ENCODE results near the gene TXNRD2. TPM values are rescaled to one million over a fixed set of nuclear protein-coding genes. Genes with fewer than 3 reads are reported as not detected.
A peak's percentile ranks its signal among the peaks of the same experiment; 100 is the strongest.
"Not testable (repeated sequence)": the region's sequence is repeated elsewhere in the genome, so short reads cannot be mapped to it uniquely, and the experiment has no call there.

TXNRD2 gene
- total RNA-seq, 6 experiments from 2014 or later, result 35.9 to 47.8 (median 44.3) TPM

DNA sequence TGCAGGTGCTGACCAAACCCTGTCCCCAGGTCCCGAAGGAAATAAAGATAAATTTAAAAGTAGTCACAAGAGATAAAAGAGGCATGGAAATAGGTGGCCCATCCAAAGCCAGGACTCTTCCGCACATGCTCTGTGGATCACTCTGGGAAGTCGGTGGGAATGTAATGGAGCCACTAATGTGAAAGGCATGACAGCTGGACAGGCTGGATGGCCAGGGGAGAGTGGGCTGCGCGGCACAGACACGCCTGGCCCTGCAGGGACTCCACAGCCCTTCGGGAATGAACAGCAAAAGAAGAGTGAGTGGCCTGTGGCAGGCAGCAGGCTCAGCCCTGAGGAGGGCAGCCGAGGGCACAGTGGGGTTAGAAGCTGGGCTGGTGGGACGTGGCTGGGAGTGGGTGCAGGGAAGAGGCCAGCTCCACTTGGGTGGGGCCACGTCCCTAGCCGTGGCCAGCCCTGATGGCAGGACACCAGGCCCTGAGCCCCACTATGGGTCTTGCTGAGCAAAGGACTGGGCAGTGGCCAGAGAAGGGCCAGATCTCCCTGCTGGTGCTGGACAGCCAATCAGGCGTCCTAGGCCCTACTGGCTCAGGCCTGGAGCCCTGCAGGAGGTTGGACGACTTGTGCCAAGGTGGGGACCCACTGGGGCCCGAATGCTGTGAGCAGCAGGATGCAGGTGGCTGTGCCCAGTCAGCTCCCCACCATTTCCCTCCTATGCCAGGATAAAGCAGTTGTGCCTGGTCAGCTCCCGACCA lies 55.6 kb downstream of the TXNRD2 start:
- Histone ChIP-seq H3K4me1 (no peaks in the 10 kb centered on the region), H3K27me3 (no peaks in the 10 kb centered on the region), H3K9me3 (no peaks in the 10 kb centered on the region), H3K27ac (no peak overlapping the region), H3K4me3 (no peak overlapping the region), H3K36me3 (no peaks in the 10 kb centered on the region)
- intact Hi-C loops (cut with DNase I), result no loop called here
- no peak for TF ChIP-seq POLR2A (IDR thresholded peaks at IDR 0.05)
- TF ChIP-seq, protein P1, sequence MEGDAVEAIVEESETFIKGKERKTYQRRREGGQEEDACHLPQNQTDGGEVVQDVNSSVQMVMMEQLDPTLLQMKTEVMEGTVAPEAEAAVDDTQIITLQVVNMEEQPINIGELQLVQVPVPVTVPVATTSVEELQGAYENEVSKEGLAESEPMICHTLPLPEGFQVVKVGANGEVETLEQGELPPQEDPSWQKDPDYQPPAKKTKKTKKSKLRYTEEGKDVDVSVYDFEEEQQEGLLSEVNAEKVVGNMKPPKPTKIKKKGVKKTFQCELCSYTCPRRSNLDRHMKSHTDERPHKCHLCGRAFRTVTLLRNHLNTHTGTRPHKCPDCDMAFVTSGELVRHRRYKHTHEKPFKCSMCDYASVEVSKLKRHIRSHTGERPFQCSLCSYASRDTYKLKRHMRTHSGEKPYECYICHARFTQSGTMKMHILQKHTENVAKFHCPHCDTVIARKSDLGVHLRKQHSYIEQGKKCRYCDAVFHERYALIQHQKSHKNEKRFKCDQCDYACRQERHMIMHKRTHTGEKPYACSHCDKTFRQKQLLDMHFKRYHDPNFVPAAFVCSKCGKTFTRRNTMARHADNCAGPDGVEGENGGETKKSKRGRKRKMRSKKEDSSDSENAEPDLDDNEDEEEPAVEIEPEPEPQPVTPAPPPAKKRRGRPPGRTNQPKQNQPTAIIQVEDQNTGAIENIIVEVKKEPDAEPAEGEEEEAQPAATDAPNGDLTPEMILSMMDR (IDR thresholded peaks at IDR 0.05), result no peak
- DNase-seq (peak in 2 of 3 donors; percentile 20 to 48), ATAC-seq (no peak)
- WGBS (ENCODE audit: insufficient coverage, low coverage, low lambda C conversion rate, missing lambda C conversion rate), result 80% methylated on average over 2 of the region's 15 CpGs

DNA sequence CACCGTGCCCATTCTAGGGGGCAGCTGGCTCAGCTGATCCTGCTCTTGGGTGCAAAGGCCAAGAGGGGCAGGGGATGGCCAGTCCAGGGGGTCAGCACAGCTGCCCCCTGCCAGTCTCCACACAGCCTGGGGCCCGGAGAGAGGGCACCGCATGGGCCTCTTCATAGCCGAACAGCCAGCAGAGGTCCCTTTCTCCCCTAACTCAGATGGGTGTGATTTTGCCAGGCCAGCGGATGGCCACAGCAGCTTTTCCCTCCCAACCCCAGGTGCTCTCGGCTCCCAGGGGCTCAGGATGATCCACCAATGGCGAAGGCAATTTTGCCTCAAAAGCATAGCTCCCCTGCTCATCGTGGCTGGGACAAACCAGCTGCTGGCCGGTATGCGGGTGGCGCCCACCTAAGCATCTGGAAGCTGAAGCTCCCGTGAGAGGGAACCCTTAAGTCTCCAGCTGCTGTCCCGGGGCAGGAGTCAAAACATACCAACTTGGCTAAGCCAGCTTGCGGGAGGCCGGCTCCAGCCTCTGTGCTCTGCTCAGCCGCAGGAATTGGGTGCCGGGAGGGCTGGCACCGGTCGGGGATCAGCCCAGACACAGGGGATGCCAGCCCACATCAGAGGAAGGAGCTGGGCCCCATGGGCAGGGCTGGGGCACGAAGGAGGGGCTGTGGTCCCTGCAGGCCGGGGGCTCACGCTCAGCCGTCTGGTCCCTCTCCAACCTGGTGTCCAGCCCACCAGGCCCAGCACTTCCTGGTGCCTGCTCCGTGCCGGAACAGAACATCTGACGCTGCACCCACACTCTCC lies 56.5 kb downstream of the TXNRD2 start:
- intact Hi-C loops (cut with DNase I), result no loop called here
- no peaks in the 10 kb centered on the region for H3K27me3 ChIP-seq
- no peaks in the 10 kb centered on the region for H3K9me3 ChIP-seq
- H3K36me3 ChIP-seq, result no peaks in the 10 kb centered on the region
- TF ChIP-seq, protein P1 (IDR thresholded peaks at IDR 0.05), result no peak
- no peak for TF ChIP-seq POLR2A (IDR thresholded peaks at IDR 0.05)
- no peaks in the 10 kb centered on the region for H3K4me1 ChIP-seq
- ATAC-seq (no peak), DNase-seq (peak in 2 of 3 donors; percentile 17 to 44)
- WGBS (ENCODE audit: insufficient coverage, low coverage, low lambda C conversion rate, missing lambda C conversion rate), result 84% methylated on average over 5 of the region's 26 CpGs
- no peak overlapping the region for H3K4me3 ChIP-seq
- H3K27ac ChIP-seq, result no peak overlapping the region

DNA sequence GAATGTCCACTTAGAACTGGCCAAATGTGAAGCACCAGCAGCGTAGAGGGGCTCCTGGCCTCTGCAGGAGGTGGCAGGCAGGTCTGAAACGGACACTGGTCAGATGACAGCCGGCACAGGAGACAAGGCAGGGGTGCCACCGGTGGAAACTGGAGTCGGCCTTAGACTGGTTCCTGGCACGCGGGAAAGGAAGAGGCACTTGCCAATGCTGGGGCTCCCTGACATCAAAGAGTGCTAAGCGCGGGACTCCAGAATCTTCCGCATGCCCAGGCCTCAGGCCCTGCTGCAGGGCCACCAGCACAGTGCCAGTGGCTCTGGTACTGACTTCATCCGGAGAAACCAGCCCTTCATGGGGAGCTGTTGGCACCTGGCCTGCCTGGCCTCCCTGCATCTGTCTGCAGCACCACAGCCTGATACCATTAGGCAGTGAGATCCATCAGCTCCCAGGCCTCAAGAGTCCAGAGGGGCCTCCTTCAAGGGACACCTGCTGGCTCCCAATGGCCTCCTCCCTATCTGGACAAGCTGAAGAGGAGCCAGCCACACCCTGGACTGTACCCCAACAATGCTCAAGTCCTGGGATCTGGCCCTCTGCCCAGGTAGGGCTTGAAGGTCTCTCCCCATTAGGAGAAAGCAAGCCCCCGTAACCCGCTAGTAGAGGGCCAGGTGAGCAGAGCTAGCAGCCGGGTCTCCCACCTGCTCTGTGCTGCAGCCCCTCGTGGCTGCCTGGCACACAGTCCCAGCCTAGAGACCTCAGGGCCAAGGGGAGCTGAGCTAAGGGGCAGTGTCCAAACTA lies 57.3 kb downstream of the TXNRD2 start:
- DNase-seq, result peak in 2 of 3 donors; percentile 14 to 52
- 73% methylated on average over 2 of the region's 15 CpGs for WGBS (ENCODE audit: insufficient coverage, low coverage, low lambda C conversion rate, missing lambda C conversion rate)

DNA sequence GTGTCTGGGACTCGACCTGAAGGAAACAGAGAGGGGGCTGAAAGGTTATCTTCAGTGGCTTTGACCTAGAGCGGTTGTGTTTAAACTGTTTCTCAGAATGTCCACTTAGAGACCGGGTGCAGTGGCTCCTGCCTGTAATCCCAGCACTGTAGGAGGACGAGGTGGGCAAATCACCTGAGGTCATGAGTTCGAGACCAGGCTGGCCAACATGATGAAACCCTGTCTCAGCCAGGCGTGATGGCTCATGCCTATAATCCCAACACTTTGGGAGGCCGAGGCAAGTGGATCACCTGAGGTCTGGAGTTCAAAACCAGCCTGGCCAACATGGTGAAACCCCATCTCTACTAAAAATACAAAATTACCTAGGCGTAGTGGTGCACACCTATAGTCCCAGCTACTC lies 58.2 kb downstream of the TXNRD2 start:
- DNase-seq; H3K27me3 ChIP-seq; H3K4me3 ChIP-seq; ATAC-seq; H3K4me1 ChIP-seq; H3K36me3 ChIP-seq; H3K27ac ChIP-seq; H3K9me3 ChIP-seq; intact Hi-C loops (cut with DNase I): not testable (repeated sequence)
- WGBS (ENCODE audit: insufficient coverage, low coverage, low lambda C conversion rate, missing lambda C conversion rate), result 87% methylated on average over 5 of the region's 8 CpGs

More for the DNA sequence above, 57.3 kb downstream of the TXNRD2 start:
- no peak overlapping the region for H3K4me3 ChIP-seq
- no peaks in the 10 kb centered on the region for H3K36me3 ChIP-seq
- H3K27me3 ChIP-seq, result no peaks in the 10 kb centered on the region
- intact Hi-C loops (cut with DNase I), result no loop called here
- TF ChIP-seq POLR2A (IDR thresholded peaks at IDR 0.05), result no peak
- TF ChIP-seq, protein P1 (IDR thresholded peaks at IDR 0.05), result no peak
- H3K27ac ChIP-seq, result no peak overlapping the region
- no peaks in the 10 kb centered on the region for H3K4me1 ChIP-seq
- H3K9me3 ChIP-seq, result no peaks in the 10 kb centered on the region
- no peak for ATAC-seq

All from right lobe of liver (tissue), 6 donors.